K562 (cell line): ENCODE results near the gene SEMA4F. TPM values are rescaled to one million over a fixed set of nuclear protein-coding genes. Genes with fewer than 3 reads are reported as not detected.

Experiments used
- ATAC-seq: fragments of 200-7000 bp; cut with Tn5 transposase; 3 replicates; pipeline ENCODE4 v1.9.1; 2020; ENCODE audit warnings: moderate library complexity
- BruUV-seq: library from RNA; stranded (reverse); fragments of 400-500 nt; replicated peaks from 2 replicates; lab custom pipeline; 2021; lab: Mats Ljungman, UMichigan
- CTCF ChIA-PET: fragments of 300-600 bp; formaldehyde crosslinking; extraction: SDS; loops from one replicate; lab custom pipeline; 2021; ENCODE audit warnings: low intra/inter-chr PET ratio; lab: Yijun Ruan, JAX
- POLR2A ChIA-PET: fragments of 300-600, 350-650 bp; sonication (Branson Sonifier 250); formaldehyde crosslinking; extraction: SDS; loops from one replicate; lab custom pipeline; 2021; ENCODE audit warnings: antibody characterized with exemption, inconsistent platforms; lab: Yijun Ruan, JAX
- DNase-seq, 4 experiments: peaks; one replicate each; pipeline versions ENCODE4 v3.0.0 to v3.0.0-alpha.2; 2011 to 2018; ENCODE audit warnings: low spot score in 3 of 4, mixed read lengths in 3 of 4; ENCODE audit errors: extremely low read depth in 1 of 4
- FAIRE-seq: peaks from 2 replicates; lab custom pipeline; 2011; peaks lifted over from hg19 to GRCh38; lab: Jason Lieb, UNC
- H2AFZ ChIP-seq: 2 replicates; pipeline ENCODE4 v1.6.0; 2011; ENCODE audit warnings: low read depth, low read length, control low read depth, inconsistent platforms
- H3K27ac ChIP-seq: fragments of 200-600 bp; 3 replicates; pipeline ENCODE4 v1.8.0; 2011; ENCODE audit warnings: low read depth, mild to moderate bottlenecking, control low read depth, inconsistent platforms, low read length, moderate library complexity, mixed read lengths; ENCODE audit errors: extremely low read depth
- H3K27me3 ChIP-seq, 2 experiments: fragments of 300-600 bp in 1 of 2; 2 replicates in 1 of 2; 3 replicates in 1 of 2; pipeline versions ENCODE4 v1.6.0 to v1.8.0; 2011; ENCODE audit warnings: inconsistent platforms in 2 of 2, low read length in 2 of 2, mild to moderate bottlenecking in 1 of 2, mixed read lengths in 1 of 2, moderate library complexity in 1 of 2; ENCODE audit not compliant: control insufficient read depth in 2 of 2, insufficient read depth in 2 of 2
- H3K36me3 ChIP-seq: fragments of 300-600 bp; 3 replicates; pipeline ENCODE4 v1.8.0; 2011; ENCODE audit warnings: mild to moderate bottlenecking, low read length, inconsistent platforms; ENCODE audit not compliant: control insufficient read depth, insufficient read depth
- H3K4me1 ChIP-seq, 2 experiments: fragments of 200-600 bp in 1 of 2; replicated peaks in 1 of 2; 2 replicates in 1 of 2; 3 replicates in 1 of 2; pipeline versions ENCODE4 v1.5.1 to v1.8.0; 2011; ENCODE audit warnings: inconsistent platforms in 2 of 2, low read length in 2 of 2, mild to moderate bottlenecking in 1 of 2, mixed read lengths in 1 of 2, moderate library complexity in 1 of 2; ENCODE audit not compliant: control insufficient read depth in 2 of 2, insufficient read depth in 2 of 2
- H3K4me2 ChIP-seq: 2 replicates; pipeline ENCODE4 v1.6.1; 2011; ENCODE audit warnings: low read length, control low read depth, inconsistent platforms, mixed read lengths; ENCODE audit not compliant: insufficient read depth
- H3K4me3 ChIP-seq: fragments of 200-600 bp; sonication (generic), shearing (Covaris generic); 2 replicates; pipeline ENCODE4 v1.5.1; 2016; ENCODE audit warnings: control low read depth, inconsistent platforms
- H3K79me2 ChIP-seq: fragments of 200-600 bp; 3 replicates; pipeline ENCODE4 v1.8.0; 2011; ENCODE audit warnings: low read length, inconsistent platforms; ENCODE audit not compliant: control insufficient read depth, insufficient read depth
- H3K9ac ChIP-seq, 2 experiments: 2 replicates each; pipeline versions ENCODE4 v1.6.0 to v1.6.1; 2011; ENCODE audit warnings: low read depth in 2 of 2, low read length in 2 of 2, control low read depth in 1 of 2, inconsistent platforms in 1 of 2, mild to moderate bottlenecking in 1 of 2, mixed read lengths in 1 of 2; ENCODE audit not compliant: insufficient read depth in 1 of 2
- H3K9me1 ChIP-seq: one replicate; pipeline ENCODE4 v1.6.0; 2011; ENCODE audit warnings: inconsistent platforms, mild to moderate bottlenecking, low read length, moderate library complexity; ENCODE audit not compliant: control insufficient read depth, insufficient read depth
- H3K9me3 ChIP-seq: replicated peaks from 2 replicates; pipeline ENCODE4 v1.5.1; 2011; ENCODE audit warnings: low read depth, low read length, inconsistent platforms; ENCODE audit not compliant: control insufficient read depth, insufficient read depth
- H4K20me1 ChIP-seq: replicated peaks from 2 replicates; pipeline ENCODE4 v1.6.1; 2011; ENCODE audit warnings: low read length, inconsistent platforms, mixed read lengths; ENCODE audit not compliant: control insufficient read depth, insufficient read depth
- CBX1 ChIP-seq: sonication (generic); IDR thresholded peaks from 2 replicates; pipeline ENCODE4 v1.6.1; 2016; ENCODE audit warnings: antibody characterized with exemption, low read depth, mild to moderate bottlenecking
- CBX2 ChIP-seq: fragments of 200-600 bp; sonication (generic); IDR thresholded peaks from one replicate; pipeline ENCODE4 v1.6.1; 2012; ENCODE audit warnings: mild to moderate bottlenecking, low read length, inconsistent platforms; ENCODE audit not compliant: insufficient read depth, poor library complexity, severe bottlenecking
- DIDO1 ChIP-seq: fragments of 450-650 bp; IDR thresholded peaks from 2 replicates; pipeline ENCODE4 v1.6.1; 2016; ENCODE audit warnings: low read depth, missing biosample characterization, missing genetic modification characterization
- HDGF ChIP-seq: fragments of 450-650 bp; IDR thresholded peaks from 2 replicates; pipeline ENCODE4 v1.6.1; 2016
- KLF1 ChIP-seq: fragments of 450-650 bp; IDR thresholded peaks from 2 replicates; pipeline ENCODE4 v1.6.1; 2016; ENCODE audit warnings: missing genetic modification characterization, missing compliant biosample characterization
- MAX ChIP-seq: sonication (generic); formaldehyde crosslinking; IDR thresholded peaks from 2 replicates; pipeline ENCODE4 v1.9.0; 2022; ENCODE audit warnings: mild to moderate bottlenecking, missing genetic modification reagents
- NFE2 ChIP-seq: IDR thresholded peaks from 2 replicates; pipeline ENCODE4 v1.6.1; 2014; ENCODE audit warnings: antibody characterized with exemption, low read depth
- SMARCA5 ChIP-seq: fragments of 450-650 bp; IDR thresholded peaks from 2 replicates; pipeline ENCODE4 v1.6.1; 2016
- ZNF146 ChIP-seq: IDR thresholded peaks from one replicate; pipeline ENCODE4 v1.6.1; 2018; ENCODE audit warnings: missing compliant biosample characterization; ENCODE audit not compliant: unreplicated experiment
- ZNF780A ChIP-seq: fragments of 250-450 bp; sonication (Bioruptor Pico); IDR thresholded peaks from 2 replicates; pipeline ENCODE4 v1.5.0; 2021; ENCODE audit warnings: mild to moderate bottlenecking
- ZNF830 ChIP-seq: fragments of 250-450 bp; sonication (Bioruptor Pico); IDR thresholded peaks from 2 replicates; pipeline ENCODE4 v1.5.0; 2021; ENCODE audit warnings: mild to moderate bottlenecking
- WGBS: fragments of 100-300 bp; shearing (Covaris generic); methylation state at CpG from one replicate; pipeline ENCODE4 v1.1.6; 2016; ENCODE audit warnings: low coverage, mixed read lengths; ENCODE audit not compliant: insufficient coverage; ENCODE audit errors: missing lambda C conversion rate; 5-methylcytosine and 5-hydroxymethylcytosine counted together
- in situ Hi-C: fragments of 300-500 bp; cut with MboI; formaldehyde crosslinking; loops from 4 replicates; pipeline ENCODE4 v1.15.0; 2018; ENCODE audit warnings: inconsistent platforms, mixed read lengths
- intact Hi-C: fragments of 100-400 bp; cut with micrococcal nuclease; formaldehyde crosslinking; loops from 2 replicates; pipeline ENCODE4 v1.14.2; 2022
- polyA plus RNA-seq, 8 experiments: library from polyadenylated mRNA; depleted of rRNA in 4 of 8; stranded (reverse) in 5 of 8; unstranded in 3 of 8; fragments of >200 nt; fragmentation: Nextera tagmentation in 2 of 8; fragmentation: Illumina TruSeq in 1 of 8; extraction: Ambion mirVana in 2 of 8; extraction: Trizol in 1 of 8; gene quantifications; 2 replicates each; pipeline versions ENCODE4 v1.2.1 to v1.2.3, GENCODE V29; 2011 to 2014; ENCODE audit warnings: inconsistent platforms in 1 of 8, missing spikeins in 1 of 8
- total RNA-seq, 7 experiments: library from RNA; depleted of rRNA in 6 of 7; stranded (reverse); fragments of >200 nt in 6 of 7; fragmentation: Illumina TruSeq in 2 of 7; extraction: Trizol in 2 of 7; gene quantifications; 2 replicates each; pipeline versions ENCODE4 v1.2.1 to v1.2.3, GENCODE V29; 2011 to 2021; ENCODE audit warnings: low replicate concordance in 1 of 7
- TF ChIP-seq, protein P1 (sequence below): IDR thresholded peaks from 2 replicates; pipeline ENCODE4 v1.6.1; 2011; ENCODE audit not compliant: insufficient read length; ENCODE audit errors: extremely low read depth
- TF ChIP-seq, protein P2 (sequence below): fragments of 450-650 bp; formaldehyde crosslinking; IDR thresholded peaks from 2 replicates; pipeline ENCODE4 v1.4.0; 2020; ENCODE audit warnings: mild to moderate bottlenecking
- TF ChIP-seq, protein P3 (sequence below): fragments of 450-650 bp; IDR thresholded peaks from 2 replicates; pipeline ENCODE4 v1.6.1; 2014; ENCODE audit warnings: low read depth, mild to moderate bottlenecking, moderate library complexity, borderline replicate concordance
- TF ChIP-seq, protein P4 (sequence below), 3 experiments: IDR thresholded peaks in 2 of 3; conservative IDR thresholded peaks in 1 of 3; 2 replicates each; pipeline ENCODE4 v1.5.1; 2011 to 2012; ENCODE audit warnings: low read length in 3 of 3, mild to moderate bottlenecking in 3 of 3, control low read depth in 2 of 3, improper control_type of control experiment in 1 of 3, inconsistent platforms in 1 of 3, low read depth in 1 of 3, mixed read lengths in 1 of 3, moderate library complexity in 1 of 3; ENCODE audit not compliant: insufficient read depth in 2 of 3
- TF ChIP-seq, protein P5 (sequence below): fragments of 450-650 bp; IDR thresholded peaks from 2 replicates; pipeline ENCODE4 v1.6.1; 2016

Gene SEMA4F
- total and polyA plus RNA-seq, 9 of the 15 experiments (the other 6 are each of a cell fraction or from before 2014, with no cell fraction given) = 0.08 to 1.6 (median 0.33) TPM

DNA sequence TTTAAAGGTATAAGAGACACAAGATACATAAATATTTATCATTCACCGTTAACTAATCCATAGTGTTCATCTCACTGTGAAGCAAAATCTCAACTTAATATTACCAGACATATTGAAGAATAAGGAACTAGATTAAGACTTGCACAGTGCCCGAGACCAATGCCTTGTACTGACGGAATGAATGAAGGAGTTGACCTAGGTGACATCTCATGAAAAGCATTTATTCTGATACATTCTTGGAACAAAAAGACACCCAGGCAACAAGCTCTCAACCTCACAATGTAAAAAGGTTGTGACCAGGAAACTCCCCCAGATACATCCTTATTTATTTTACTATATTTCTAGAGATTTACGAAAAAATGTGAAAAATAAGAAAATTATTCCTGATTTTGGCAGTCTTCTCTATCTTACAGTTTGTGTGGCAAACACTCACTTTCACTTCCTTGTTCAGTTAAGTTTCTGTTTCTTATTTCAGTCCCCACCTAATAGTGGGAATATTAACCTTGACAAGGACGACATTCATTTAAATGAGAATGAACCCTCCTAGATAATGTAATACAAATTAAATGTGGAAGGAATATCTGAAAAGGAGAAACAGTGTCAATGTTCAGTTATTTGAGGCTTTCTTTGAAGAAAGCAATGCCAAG lies 34.3 kb upstream of the SEMA4F start:
- Histone ChIP-seq H2AFZ (no peak overlapping the region), H3K79me2 (no peaks in the 10 kb centered on the region), H3K9ac (no peak overlapping the region), H3K9me3 (no peaks in the 10 kb centered on the region), H3K27ac (no peak overlapping the region), H4K20me1 (no peaks in the 10 kb centered on the region), H3K36me3 (no peaks in the 10 kb centered on the region), H3K4me3 (no peak overlapping the region), H3K27me3 (peaks cover 4 to 6% of the 10 kb centered on the region in 2 experiments; a peak in 3 of 5 replicates), H3K9me1 (no peaks in the 10 kb centered on the region), H3K4me2 (no peak overlapping the region), H3K4me1 (peaks cover 2 to 4% of the 10 kb centered on the region in 2 experiments; a peak in 2 of 5 replicates)
- BruUV-seq = no TSS peak
- CTCF ChIA-PET = no interaction called here
- POLR2A ChIA-PET = interaction anchor here (2.3 kb wide), 1 partner anchor 13 kb away, joined by 9 read pairs; no protein-coding TSS in a partner anchor
- in situ Hi-C loops (no loop called here), intact Hi-C loops (no loop called here)
- DNase-seq (no peak), ATAC-seq (no peak), FAIRE-seq (no peak)
- 23% methylated on average over 5 of the region's 5 CpGs for WGBS
- TF ChIP-seq CBX2 = no peak
- TF ChIP-seq, protein P1, sequence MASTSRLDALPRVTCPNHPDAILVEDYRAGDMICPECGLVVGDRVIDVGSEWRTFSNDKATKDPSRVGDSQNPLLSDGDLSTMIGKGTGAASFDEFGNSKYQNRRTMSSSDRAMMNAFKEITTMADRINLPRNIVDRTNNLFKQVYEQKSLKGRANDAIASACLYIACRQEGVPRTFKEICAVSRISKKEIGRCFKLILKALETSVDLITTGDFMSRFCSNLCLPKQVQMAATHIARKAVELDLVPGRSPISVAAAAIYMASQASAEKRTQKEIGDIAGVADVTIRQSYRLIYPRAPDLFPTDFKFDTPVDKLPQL = no peak
- TF ChIP-seq SMARCA5 = no peak
- TF ChIP-seq, protein P2, sequence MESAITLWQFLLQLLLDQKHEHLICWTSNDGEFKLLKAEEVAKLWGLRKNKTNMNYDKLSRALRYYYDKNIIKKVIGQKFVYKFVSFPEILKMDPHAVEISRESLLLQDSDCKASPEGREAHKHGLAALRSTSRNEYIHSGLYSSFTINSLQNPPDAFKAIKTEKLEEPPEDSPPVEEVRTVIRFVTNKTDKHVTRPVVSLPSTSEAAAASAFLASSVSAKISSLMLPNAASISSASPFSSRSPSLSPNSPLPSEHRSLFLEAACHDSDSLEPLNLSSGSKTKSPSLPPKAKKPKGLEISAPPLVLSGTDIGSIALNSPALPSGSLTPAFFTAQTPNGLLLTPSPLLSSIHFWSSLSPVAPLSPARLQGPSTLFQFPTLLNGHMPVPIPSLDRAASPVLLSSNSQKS (CRISPR knock-in tag) = no peak
- no peak for TF ChIP-seq ZNF780A (CRISPR knock-in tag)
- TF ChIP-seq MAX (CRISPR knock-in tag) = no peak
- no peak for TF ChIP-seq ZNF146
- TF ChIP-seq NFE2 = no peak
- TF ChIP-seq, protein P3, sequence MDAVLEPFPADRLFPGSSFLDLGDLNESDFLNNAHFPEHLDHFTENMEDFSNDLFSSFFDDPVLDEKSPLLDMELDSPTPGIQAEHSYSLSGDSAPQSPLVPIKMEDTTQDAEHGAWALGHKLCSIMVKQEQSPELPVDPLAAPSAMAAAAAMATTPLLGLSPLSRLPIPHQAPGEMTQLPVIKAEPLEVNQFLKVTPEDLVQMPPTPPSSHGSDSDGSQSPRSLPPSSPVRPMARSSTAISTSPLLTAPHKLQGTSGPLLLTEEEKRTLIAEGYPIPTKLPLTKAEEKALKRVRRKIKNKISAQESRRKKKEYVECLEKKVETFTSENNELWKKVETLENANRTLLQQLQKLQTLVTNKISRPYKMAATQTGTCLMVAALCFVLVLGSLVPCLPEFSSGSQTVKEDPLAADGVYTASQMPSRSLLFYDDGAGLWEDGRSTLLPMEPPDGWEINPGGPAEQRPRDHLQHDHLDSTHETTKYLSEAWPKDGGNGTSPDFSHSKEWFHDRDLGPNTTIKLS = no peak
- no peak for TF ChIP-seq KLF1 (tag)
- TF ChIP-seq ZNF830 = no peak
- TF ChIP-seq HDGF = no peak
- no peak for TF ChIP-seq CBX1
- TF ChIP-seq, protein P4, sequence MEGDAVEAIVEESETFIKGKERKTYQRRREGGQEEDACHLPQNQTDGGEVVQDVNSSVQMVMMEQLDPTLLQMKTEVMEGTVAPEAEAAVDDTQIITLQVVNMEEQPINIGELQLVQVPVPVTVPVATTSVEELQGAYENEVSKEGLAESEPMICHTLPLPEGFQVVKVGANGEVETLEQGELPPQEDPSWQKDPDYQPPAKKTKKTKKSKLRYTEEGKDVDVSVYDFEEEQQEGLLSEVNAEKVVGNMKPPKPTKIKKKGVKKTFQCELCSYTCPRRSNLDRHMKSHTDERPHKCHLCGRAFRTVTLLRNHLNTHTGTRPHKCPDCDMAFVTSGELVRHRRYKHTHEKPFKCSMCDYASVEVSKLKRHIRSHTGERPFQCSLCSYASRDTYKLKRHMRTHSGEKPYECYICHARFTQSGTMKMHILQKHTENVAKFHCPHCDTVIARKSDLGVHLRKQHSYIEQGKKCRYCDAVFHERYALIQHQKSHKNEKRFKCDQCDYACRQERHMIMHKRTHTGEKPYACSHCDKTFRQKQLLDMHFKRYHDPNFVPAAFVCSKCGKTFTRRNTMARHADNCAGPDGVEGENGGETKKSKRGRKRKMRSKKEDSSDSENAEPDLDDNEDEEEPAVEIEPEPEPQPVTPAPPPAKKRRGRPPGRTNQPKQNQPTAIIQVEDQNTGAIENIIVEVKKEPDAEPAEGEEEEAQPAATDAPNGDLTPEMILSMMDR (IDR thresholded peaks at IDR 0.05 in 2 of 3, conservative IDR thresholded peaks at IDR 0.05 in 1 of 3; ENCODE audit: insufficient read depth in 2 of 3, low read depth in 1 of 3, low read length in 3 of 3) = no peak
- TF ChIP-seq, protein P5, sequence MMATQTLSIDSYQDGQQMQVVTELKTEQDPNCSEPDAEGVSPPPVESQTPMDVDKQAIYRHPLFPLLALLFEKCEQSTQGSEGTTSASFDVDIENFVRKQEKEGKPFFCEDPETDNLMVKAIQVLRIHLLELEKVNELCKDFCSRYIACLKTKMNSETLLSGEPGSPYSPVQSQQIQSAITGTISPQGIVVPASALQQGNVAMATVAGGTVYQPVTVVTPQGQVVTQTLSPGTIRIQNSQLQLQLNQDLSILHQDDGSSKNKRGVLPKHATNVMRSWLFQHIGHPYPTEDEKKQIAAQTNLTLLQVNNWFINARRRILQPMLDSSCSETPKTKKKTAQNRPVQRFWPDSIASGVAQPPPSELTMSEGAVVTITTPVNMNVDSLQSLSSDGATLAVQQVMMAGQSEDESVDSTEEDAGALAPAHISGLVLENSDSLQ = no peak
- no peak for TF ChIP-seq DIDO1 (tag)
